Hematopoietic multipotent progenitor cell treated with erythropoietin and hydrocortisone succinate and interleukin-3 and kit ligand, for 17 days (in vitro differentiated cells): ENCODE data around the gene MKLN1.

Experiments
- DNase-seq: peaks from one replicate; pipeline ENCODE4 v3.0.0-alpha.2; 2015; ENCODE audit warnings: low spot score

The MKLN1 gene

GRCh38 chr7:131466735-131467365 lies 139.2 kb downstream of the MKLN1 start:
- no peak for DNase-seq

- DNase-seq, result no peak
Measured at GRCh38 chr7:131467788-131468187, 140.1 kb downstream of the MKLN1 start.

DNA sequence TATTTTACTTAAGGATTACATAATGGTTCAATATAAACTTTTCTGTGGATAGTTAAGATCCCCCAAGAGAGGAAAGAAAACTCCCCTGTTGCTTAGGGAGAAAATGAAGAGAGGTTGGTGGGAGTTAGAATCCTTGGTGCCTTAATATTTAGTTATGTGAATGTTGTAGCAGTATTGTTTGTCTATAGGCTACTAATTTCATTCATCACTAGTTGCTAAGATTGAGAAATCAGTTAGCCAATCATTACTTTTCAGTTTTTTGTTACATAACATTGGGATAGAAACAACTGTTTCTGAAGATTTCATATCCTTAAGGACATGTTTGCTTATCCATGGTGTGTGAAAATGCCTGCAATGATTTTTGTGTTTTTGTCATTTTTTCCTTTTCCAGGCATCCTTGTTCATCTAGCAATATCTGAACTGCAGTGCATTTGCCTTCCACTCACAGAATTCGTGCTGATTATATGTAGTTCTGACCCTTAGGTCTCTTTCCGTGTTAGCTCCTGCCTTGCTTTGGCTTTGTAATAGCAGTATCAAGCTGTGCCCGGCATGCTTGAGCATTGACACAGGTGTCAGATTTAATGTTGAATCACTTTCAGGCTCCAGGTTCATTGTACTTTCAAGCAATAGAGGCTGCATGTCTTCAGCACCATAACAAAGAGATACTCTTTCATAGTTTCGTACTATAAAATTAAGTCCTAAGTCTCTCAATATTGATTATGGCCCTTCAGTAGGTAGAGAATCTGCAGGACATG lies 143.8 kb downstream of the MKLN1 start:
- DNase-seq, result no peak

GRCh38 chr7:131476740-131477139 lies 149.1 kb downstream of the MKLN1 start:
- no peak for DNase-seq

- DNase-seq, result no peak
Measured at GRCh38 chr7:131480384-131481315, 153.0 kb downstream of the MKLN1 start.

- DNase-seq, result no peak
Measured at GRCh38 chr7:131482800-131483199, 155.1 kb downstream of the MKLN1 start.

DNA sequence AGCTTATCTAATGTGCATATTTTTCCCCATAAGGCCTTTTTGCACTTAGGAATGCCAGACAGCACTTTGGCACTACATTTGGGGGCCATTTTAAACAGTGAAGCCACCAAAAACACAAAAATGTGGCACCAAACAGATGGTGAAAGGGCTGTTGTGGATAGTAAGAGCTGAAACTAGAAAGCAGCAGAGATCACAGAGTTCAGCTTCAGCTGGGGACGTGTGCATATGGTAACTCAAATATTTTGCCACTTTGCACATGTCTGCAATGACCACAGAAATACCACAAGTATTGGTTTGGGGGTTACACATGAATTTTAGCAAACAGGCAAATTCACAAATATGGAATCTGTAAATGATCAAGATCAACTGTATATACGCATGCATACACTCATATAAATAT lies 155.9 kb downstream of the MKLN1 start:
- DNase-seq, result no peak

- DNase-seq, result no peak
Measured at GRCh38 chr7:131486346-131486745, 158.7 kb downstream of the MKLN1 start.

DNA sequence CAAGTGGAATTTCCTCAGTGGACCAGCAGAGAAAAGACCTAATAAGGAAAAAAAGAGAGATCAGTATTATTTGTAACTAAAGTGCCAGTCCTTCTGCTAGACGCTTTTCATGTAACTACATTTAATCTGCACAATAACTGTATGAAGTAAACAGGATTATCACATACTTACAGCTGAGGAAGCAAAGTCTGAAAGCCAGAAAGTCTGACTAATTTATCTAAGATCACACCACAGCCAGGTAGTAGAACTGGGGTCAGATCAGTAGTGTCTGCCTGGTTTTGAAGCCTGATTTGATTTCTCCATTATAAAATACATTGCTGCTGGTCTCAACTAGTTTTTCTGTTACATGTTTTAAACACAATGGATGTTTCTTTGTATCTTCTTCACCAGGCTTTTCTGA lies 159.5 kb downstream of the MKLN1 start:
- no peak for DNase-seq

DNA sequence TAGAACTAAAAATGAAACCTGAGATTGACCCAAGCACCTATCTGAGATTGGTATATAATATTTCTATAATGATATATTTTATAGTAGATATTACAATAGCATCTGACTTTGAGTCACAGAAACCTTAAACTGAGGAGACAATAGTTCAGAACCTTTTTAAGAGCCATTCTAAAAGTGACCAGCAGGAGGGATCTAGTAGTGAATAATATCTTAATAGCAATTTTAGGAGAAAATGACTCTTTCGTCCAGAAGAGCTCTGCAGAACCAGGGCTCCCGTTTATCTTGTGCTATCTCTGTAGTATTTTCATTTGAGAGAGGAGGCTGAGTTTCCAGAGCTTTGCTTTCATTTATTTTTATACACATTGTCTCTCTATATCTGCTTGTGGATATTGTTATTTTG lies 160.7 kb downstream of the MKLN1 start:
- no peak for DNase-seq

- DNase-seq, result no peak
Measured at GRCh38 chr7:131489196-131489595, 161.5 kb downstream of the MKLN1 start.

GRCh38 chr7:131489881-131490280 lies 162.2 kb downstream of the MKLN1 start:
- DNase-seq, result no peak

DNA sequence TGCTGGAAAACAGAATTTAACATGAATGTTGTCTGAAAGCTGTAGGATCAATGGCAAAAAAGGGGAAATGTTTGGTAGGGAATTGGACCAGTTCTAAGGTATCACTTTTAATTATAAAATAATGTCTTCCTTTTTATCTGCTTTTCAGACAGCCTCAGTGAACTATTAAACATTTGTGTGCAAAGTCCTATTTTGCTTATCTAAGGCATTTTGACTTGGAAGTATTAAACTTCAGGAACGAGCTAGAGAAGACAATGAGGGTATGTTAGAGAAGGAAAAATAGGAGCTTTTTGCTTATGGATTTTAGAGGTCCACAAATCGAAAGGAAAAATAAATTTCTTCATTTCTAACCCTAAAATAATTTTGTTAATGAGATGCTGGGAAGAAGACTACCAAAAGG lies 165.4 kb downstream of the MKLN1 start:
- DNase-seq, result no peak

GRCh38 chr7:131493581-131493980 lies 165.9 kb downstream of the MKLN1 start:
- no peak for DNase-seq

DNA sequence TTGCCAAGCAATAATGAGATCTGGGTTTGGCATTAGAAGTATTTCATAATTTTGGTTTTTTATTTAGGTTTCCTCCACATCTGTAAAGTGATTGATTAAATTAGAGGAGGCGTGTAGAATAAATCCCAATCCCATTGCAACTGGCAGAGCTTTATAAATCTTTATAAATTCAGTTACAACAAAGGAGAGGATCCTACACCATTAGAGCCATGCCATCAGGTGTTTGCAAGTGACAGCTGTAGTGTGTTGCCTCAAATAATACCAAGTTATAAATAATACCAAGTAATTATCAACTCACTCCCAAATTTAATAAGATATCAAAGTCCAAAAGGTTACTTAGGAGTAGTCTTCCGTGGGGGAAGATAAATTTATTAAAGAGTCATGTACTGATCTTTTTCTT lies 166.5 kb downstream of the MKLN1 start:
- no peak for DNase-seq

- DNase-seq, result no peak
Measured at GRCh38 chr7:131495669-131496498, 168.2 kb downstream of the MKLN1 start.

- no peak for DNase-seq
Measured at GRCh38 chr7:131497454-131497853, 169.8 kb downstream of the MKLN1 start.

GRCh38 chr7:131498237-131498885 lies 170.7 kb downstream of the MKLN1 start:
- DNase-seq, result no peak

- DNase-seq, result no peak
Measured at GRCh38 chr7:131499801-131500200, 172.1 kb downstream of the MKLN1 start.

GRCh38 chr7:131500357-131500756 lies 172.7 kb downstream of the MKLN1 start:
- DNase-seq, result no peak

GRCh38 chr7:131501422-131501821 lies 173.7 kb downstream of the MKLN1 start:
- DNase-seq, result no peak
